Right ventricle myocardium superior (tissue), 1 donor: ENCODE results near the gene SPIN1. TPM values are rescaled to one million over a fixed set of nuclear protein-coding genes. Genes with fewer than 3 reads are reported as not detected.
"Not testable (repeated sequence)": the region's sequence is repeated elsewhere in the genome, so short reads cannot be mapped to it uniquely, and the experiment has no call there.

Source experiments
- ATAC-seq: fragments of 200-7000 bp; cut with Tn5 transposase; one replicate; pipeline ENCODE4 v1.9.1; 2020; ENCODE audit warnings: mild to moderate bottlenecking; ENCODE audit not compliant: poor library complexity
- DNase-seq: peaks from one replicate; pipeline ENCODE4 v3.0.0-alpha.2; 2020
- intact Hi-C: fragments of 100-400 bp; cut with DNase I; formaldehyde crosslinking; loops from one replicate; pipeline ENCODE4 v1.11.2; 2022
- long read RNA-seq: library from polyadenylated mRNA; unstranded; transcript quantifications from one replicate; pipeline ENCODE4 v2.0.0, GENCODE V29; 2021
- total RNA-seq: library from RNA; stranded (reverse); fragmentation: NEBNext Ultra II Directional; extraction: Animal tissue kit (Norgen Biotek cat#: 25700); gene quantifications from one replicate; pipeline ENCODE4 v1.2.1, GENCODE V29; 2021
- donor health status: DM: no; HTN: yes; CAD: no; lungs with severe emphysema.

SPIN1 gene
- 44.9 TPM for total RNA-seq
- long read RNA-seq, full-length matches to known transcripts = 42 of 76 reads
- long read RNA-seq, partial matches to known transcripts = 3 of 76 reads
- long read RNA-seq, other reads (novel, unspliced or antisense) = 31 of 76 reads

DNA sequence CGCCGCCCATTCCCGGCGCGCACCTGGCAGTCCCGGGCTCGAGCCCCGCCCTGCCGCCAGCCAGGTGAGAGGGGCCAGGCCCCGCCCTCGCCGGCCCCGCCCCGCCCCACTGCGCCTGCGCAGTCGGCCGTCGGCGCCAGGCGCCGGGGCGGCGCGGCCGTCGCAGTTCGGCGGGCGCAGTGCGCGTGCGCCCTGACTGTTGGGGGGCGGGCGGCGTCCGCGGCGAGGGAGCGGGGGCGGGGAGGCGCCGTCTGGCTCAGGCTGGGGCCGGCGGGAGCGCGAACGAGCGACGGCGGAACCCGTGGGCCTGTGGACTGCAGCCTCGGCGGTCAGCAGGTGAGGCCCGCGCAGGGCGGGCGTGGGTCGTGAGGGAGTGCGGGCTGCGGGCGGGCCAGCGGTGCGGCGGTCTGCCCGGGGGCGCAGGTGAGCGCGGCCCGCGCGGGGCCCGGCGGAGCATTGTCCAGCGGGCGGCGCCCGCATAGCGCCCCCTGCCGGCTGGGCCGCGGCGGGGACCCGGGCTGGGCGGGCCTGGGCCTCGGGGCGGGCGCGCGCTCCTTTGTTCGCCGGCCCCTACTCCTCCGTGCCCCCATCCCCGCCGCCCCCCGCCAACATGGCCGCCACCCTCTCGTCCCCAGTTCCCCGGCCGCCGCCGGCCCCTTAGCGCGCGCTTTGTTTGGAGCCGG, at the start of gene SPIN1:
SPIN1 (plus strand) TSS at position 242 of the 683 bp plus-strand sequence. CDS start 38,096 bp downstream, outside the sequence.
- peak; percentile 89 for DNase-seq
- intact Hi-C loops = loop anchor here (10.0 kb wide), 1 partner anchor 194 kb away; no protein-coding TSS in a partner anchor
- ATAC-seq = peak; percentile 86

DNA sequence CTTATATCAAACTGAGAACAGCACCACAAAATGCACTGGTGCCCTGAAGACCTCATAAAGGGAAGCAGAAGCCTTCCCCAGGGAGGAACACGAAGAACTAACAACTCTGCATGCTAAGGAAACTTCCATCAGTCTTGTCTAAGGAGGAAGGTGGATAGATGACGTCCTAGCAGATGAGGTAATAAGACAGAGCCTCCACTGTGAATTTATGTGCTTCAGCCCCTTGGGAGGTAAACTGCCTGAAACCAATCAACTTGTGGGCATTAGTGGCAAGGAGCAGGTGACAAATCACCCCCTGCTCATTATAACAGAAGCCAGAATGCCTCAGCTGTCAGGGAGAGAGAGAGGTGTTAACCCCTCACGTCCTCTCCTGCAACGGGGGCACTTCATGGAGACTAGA, 48.9 kb upstream of the SPIN1 start:
- intact Hi-C loops = no loop called here
- DNase-seq = no peak
- ATAC-seq = no peak

DNA sequence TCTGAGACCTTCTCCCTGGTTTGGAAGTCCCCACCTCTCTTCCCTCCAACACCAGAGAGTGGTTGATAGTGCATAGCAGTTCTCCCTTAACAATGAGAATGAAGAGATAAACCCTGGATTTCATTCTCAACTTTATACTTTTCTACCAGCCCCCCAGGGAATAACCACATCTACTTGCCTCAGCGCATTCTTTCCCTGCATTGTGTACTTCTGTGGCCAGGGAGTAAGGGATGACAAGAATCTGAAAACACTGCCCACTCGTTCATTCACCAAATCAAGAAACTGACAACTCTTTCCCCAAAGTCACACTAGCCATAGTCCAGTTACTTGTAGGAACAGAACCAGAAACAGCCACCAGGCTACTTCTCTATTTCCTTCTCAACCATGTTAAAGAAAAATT, 46.0 kb upstream of the SPIN1 start:
- intact Hi-C loops = no loop called here
- ATAC-seq = no peak
- DNase-seq = no peak

DNA sequence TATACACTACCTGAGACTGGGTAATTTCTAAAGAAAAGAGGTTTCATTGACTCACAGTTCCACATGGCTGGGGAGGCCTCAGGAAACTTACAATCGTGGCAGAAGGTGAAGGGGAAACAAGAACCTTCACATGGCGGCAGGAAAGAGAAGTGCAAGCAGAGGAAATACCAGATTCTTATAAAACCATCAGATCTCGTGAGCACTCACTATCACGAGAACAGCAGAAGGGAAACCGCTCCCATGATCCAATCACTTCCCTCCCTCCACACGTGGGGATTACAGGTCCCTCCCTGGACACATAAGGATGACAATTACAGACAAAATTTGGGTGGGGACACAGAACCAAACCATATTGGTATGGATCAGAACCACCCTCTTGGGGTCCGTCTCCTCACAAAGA, 44.2 kb upstream of the SPIN1 start:
- no peak for ATAC-seq
- intact Hi-C loops = no loop called here
- no peak for DNase-seq

DNA sequence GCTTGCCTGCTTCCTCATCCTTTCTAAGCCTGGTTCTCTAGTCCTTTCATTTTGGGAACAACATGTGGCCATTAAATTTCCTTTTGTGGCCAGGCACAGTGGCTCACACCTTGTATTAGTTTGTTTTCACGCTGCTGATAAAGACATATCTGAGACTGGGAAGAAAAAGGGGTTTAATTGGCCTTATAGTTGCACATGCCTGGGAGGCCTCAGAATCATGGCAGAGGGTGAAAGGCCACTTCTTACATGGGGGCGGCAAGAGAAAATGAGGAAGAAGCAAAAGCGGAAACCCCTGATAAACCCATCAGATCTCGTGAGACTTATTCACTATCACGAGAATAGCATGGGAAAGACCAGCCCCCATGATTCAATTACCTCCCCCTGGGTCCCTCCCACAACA, 37.9 kb upstream of the SPIN1 start:
- ATAC-seq, DNase-seq, intact Hi-C loops: not testable (repeated sequence)

DNA sequence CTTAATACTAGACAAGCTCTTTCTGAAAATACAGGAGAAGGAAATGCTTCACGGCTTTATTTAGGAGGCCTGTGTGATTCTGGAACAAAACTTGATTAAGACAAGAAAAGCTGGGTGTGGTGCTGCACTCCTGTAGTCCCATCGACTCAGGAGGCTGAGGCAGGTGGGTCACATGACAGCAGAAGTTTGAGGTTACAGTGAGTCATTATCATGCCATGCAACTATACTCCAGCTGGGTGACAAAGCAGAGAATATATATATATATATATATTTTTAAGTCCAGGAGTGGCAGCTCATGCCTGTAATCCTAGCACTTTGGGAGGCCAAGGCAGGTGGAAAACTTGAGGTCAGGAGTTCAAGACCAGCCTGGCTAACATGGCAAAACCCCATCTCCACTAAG, 33.1 kb upstream of the SPIN1 start:
- ATAC-seq (no peak), DNase-seq (no peak)
- intact Hi-C loops = no loop called here

DNA sequence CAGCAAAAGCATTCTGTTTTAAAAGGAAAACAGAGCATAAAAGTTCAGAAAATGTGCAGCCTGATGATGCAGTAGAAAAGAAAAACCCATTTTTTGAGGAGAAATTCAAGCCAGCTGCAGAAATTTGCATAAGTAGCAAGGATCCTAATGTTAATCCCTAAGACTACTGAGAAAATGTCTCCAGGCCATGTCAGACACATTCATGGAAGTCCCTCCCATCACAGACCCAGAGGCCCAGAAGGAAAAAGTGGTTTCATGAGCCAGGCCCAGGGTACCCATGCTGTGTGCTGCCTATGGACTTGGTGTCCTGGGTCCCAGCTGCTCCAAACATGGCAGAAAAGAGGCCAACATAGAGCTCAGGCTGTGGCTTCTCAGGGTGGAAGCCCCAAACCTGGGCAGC, 31.0 kb upstream of the SPIN1 start:
- ATAC-seq, DNase-seq, intact Hi-C loops: not testable (repeated sequence)

DNA sequence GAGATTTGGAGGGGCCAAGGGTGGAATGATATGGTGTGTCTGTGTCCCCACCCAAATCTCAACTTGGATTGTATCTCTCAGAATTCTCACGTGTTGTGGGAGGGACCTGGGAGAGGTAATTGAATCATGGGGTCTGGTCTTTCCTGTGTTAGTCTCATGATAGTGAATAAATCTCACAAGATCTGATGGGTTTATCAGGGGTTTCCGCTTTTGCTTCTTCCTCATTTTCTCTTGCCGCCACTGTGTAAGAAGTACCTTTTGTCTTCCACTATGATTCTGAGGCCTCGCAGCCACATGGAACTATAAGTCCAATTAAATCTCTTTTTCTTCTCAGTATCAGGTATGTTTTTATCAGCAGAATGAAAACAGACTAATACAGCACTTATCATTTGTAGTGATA, 29.5 kb upstream of the SPIN1 start:
- DNase-seq (no peak), ATAC-seq (no peak)
- intact Hi-C loops = no loop called here

DNA sequence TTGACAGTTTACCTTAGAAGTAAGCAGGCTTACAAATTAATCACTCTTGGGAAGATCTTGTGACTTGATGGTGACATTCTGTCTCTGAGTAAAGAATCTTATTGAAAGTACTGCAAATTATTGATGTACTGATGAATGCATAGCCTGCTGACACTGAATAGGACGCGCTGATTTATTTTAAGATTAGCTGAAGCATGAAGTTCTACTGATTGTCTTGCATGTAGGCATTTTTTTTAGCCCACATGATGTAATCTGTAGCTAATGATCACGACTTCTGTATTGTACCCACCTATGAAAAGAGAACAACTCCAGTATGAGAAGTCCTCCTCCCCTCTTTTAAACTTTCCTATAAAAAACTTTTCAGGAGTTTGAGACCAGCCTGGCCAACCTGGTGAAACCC, 28.3 kb upstream of the SPIN1 start:
- DNase-seq = no peak
- no peak for ATAC-seq
- intact Hi-C loops = no loop called here

DNA sequence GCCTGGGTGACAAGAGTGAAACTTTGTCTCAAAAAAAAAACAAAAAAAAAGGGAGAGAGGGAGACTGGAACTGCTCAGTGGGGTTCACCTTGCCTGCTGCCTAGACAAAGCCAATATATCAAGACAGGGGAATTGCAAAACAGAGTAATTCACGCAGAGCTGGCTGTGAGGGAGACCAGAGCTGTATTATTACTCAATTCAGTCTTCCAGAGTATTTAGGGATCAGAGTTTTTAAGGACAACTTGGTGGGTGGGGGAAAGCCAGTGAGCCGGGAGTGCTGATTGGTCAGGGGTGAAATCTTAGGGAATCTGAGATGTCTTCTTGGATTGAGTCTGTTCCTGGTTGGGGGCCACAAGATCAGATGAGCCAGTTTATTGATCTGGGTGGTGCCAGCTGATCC, 25.6 kb upstream of the SPIN1 start:
- intact Hi-C loops = no loop called here
- ATAC-seq (no peak), DNase-seq (no peak)

DNA sequence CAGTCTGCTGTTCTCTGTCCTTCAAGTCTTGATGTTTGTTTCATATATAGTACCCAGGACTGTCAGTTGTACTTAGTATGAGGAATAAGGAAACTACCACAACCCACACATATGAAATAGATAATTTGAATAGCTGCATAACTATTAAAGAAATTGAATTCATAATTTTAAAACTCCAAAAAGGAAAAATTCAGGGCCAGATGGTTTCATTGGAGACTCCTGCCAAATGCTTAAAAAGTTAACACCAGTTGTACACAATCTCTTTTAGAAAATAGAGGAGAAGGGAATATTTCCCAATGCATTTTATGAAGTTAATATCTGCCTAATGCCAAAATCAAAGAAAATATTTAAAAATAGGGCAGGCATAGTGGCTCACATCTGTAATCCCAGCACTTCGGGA, 24.6 kb upstream of the SPIN1 start:
- ATAC-seq (no peak), DNase-seq (no peak)
- intact Hi-C loops = no loop called here

DNA sequence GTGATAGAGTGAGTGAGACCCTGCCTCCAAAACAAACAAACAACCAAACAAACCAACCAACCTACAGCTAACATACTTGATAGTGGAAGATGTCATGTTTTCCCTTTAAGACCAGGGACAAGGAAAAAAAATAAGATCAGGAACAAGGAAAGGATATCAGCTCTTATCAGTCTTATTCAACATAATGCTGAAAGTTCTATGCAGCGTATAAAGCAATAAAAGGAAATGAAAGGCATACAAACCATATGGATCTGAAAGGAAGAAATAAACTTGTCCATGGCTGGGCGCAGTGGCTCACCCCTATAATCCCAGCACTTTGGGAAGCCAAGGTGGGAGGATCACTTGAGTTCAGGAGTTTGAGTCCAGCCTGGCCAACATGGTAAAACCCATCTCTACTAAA, 23.5 kb upstream of the SPIN1 start:
- ATAC-seq = no peak
- intact Hi-C loops = no loop called here
- no peak for DNase-seq

DNA sequence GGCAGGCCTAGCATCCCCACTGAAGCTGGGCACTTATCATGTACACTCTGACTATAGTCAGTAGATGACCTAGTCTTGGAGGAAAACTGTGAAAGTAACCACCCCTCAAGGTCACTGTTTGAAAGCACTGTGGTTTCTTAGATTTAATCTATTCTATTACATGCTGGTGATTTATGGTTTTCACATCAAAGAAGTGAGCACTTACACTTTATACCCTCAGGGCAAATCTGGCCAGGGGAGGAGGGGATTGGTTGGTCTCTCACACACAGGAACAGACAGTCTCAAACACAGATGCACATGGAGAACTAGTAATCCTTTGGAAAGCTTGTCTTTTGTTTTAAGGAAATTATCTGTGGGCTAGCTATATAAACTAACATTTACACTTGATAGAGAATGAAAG, 17.9 kb upstream of the SPIN1 start:
- ATAC-seq = no peak
- DNase-seq = no peak
- intact Hi-C loops = no loop called here

DNA sequence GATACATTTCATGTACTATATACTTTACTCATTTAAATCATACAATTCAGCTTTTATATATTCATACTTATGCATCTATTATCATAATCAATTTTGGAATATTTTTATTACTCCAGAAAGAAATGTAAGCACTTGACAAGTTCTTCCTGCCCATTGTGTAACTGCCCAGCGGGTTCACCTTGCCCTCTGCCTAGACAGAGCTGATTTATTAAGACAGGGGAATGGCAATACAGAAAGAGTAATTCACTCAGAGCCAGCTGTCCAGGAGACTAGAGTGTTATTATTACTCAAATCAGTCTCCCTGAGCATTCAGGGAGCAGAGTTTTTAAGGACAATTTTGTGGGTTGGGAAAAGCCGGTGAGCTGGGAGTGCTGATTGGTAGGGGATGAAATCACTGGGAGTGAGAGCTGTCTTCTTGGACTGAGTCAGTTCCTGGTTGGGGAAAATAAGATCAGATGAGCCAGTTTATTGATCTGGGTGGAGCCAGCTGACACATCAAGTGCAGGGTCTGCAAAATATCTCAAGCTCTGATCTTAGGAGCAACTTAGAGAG, 16.1 kb upstream of the SPIN1 start:
- ATAC-seq (no peak), DNase-seq (no peak)
- intact Hi-C loops = no loop called here

DNA sequence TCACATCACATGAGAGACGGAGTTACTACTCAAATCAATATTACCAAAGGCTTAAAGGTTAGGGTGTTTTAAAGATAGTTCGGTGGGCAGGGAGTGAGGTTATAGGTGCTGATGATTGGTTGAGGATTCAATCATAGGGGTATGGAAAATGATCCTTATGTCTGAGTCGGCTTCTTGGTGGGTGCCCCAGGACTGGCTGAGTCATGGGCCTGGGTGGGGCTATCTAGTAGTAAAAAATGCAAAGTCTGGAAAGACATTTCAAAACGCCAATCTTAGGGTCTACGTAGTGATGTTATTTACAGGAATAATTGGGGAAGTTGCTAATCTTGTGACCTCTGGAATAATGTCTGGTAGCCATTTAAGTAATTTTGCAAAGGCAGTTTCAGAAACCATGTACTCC, 15.2 kb upstream of the SPIN1 start:
- ATAC-seq (no peak), DNase-seq (no peak)
- intact Hi-C loops = no loop called here

DNA sequence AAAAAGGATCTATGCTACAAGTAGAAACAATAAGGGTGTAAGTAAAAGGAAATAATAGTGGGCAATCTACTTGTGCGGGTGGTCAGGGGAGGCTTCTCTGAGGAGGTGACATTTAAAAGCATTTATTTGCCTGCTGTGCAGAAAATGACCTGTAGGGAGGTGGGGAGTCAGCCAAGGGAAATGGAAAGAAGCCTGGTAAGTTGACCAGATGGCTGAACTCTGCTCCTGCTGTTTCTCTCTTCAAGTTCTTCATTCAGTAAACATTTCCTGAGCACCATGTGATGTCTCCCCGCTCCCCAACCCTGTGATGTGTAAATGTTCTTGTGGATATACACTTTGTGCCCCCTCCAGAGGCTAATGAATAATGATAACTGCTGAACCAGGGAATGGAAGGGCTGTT, 9.9 kb upstream of the SPIN1 start:
- intact Hi-C loops = no loop called here
- ATAC-seq (no peak), DNase-seq (no peak)

DNA sequence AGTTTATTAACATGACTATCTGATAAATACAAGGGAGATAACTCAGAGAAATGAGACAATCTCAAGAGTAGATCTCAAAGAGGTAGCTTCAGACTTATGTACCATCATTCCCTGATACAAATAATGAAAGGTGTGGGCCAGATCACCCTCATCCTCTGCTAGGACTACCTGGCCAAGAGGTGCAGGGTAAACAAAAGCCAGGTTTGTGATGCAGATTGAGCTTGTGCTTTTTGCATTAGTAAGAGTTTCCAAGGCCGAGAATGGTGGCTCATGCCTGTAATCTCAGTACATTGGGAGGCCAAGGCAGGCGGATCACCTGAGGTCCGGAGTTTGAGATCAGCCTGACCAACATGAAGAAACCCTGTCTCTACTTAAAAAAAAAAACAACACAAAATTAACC, 8.9 kb upstream of the SPIN1 start:
- DNase-seq (no peak), ATAC-seq (no peak)
- intact Hi-C loops = no loop called here

DNA sequence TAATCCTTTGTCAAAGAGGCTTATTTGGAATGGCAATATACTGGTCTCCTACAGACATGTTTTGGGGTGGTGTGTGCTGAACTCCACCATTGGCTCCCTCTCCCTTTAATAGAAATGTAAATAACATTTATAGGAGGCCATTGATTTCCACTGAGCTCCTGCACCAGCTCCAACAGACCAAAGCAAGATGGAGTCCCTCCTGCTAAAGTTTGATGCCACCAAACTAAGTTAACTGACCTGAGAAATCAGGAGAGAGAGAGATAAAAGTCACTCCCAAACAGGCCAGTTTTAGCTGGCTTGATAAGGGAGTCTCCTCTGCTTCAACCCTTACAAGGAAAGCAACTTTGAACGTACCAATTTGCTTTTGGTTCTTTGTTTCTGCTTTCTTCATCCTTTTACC, 8.1 kb upstream of the SPIN1 start:
- DNase-seq = no peak
- intact Hi-C loops = loop anchor here (10.0 kb wide), 1 partner anchor 185 kb away; no protein-coding TSS in a partner anchor
- ATAC-seq = no peak

DNA sequence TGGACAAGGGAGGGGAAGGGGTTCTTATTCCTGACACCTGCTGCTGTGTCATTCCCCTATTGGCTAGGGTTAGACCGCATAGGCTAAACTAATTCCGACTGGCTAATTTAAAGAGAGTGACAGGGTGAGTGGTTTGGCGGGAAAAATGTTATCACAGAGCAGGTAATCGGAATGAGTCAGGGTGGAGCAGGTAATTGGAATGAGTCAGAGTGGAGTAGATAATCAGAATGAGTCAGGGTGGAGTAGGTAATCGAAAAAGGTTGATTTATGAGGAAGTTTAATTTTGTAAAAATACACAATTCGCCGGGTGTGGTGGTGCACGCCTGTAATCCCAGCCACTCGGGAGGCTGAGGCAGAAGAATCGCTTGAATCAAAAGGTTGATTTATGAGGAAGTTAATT, 6.9 kb upstream of the SPIN1 start:
- intact Hi-C loops = loop anchor here (10.0 kb wide), 1 partner anchor 187 kb away; no protein-coding TSS in a partner anchor
- DNase-seq, ATAC-seq: not testable (repeated sequence)

DNA sequence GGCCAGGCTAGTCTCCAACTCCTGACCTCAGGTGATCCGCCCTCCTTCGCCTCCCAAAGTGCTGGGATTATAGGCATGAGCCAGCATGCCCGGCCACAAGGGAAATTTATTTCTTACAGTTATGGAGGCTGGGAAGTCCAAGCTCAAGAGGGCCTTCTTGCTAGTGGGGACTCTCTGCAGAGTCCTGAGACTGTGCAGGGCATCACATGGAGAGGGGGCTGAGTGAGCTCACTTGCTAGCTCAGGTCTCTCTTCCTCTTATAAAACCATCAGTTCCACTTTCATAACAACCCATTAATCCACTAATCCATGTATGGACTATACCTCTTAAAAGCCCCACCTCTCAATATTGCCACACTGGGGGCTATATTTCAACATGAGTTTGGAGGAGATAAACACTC, 5.1 kb upstream of the SPIN1 start:
- no peak for ATAC-seq
- intact Hi-C loops = loop anchor here (10.0 kb wide), 1 partner anchor 188 kb away; no protein-coding TSS in a partner anchor
- no peak for DNase-seq
